ENCODE results near the gene CNOT6.

Gene CNOT6

GRCh38 chr5:180599981-180600553, 105.9 kb downstream of the CNOT6 start:
- no peak for DNase-seq (ENCODE audit: low read depth in 2 of 2)

DNA sequence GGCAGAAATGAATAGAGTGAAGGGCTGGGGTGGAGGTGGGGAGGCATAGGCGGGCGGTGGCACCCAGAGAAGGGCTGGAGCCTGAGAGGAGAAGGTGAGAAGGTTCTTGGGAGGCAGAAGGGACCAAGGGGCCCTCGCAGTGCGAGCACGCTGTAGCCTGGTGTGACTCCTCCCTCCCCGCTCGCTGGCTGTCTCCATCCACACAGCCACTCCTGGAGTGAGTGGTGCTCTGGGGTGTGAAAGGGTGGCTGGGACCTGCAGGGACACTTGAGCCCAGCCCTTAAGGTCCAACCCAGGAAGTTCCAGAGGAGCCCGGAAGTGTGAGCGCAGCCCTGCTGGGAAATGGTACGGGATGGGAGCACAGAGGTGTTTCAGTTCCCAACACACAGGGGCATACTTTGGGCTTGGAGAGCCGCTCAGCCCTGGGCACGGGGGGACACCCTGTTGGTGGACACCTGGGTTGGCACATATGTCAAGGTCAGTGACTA, 106.4 kb downstream of the CNOT6 start:
- DNase-seq (ENCODE audit: low read depth in 2 of 2), result no peak

- DNase-seq (ENCODE audit: low read depth in 2 of 2), result no peak
Measured at GRCh38 chr5:180601591-180602480, 107.7 kb downstream of the CNOT6 start.

GRCh38 chr5:180602481-180603075, 108.4 kb downstream of the CNOT6 start:
- no peak for DNase-seq (ENCODE audit: low read depth in 2 of 2)

DNA sequence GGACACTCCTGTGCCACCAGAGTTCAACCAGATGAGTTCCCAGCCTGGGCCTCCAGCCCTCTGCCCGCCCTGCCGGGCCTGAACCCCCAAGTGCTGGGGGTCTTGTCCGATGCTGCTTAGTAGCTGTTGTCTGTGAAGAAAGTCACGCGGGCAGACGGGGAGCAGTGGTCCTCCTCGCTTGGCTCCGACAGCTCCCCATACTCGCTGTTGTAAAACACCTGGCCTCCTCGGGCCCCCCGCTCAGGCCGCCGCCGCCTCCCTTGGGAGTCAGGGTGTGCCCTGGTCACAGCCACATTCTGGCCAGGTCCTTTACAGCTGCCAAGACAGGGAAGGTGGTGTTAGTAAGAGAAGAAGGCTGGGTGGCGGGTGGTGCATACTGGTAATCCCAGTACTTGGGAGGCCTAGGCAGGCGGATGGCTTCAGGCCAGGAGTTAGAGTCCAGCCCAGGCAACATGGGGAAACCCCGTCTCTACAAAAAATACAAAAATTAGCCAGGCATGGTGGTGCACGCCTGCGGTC, 109.0 kb downstream of the CNOT6 start:
- DNase-seq (ENCODE audit: low read depth in 2 of 2), result no peak

GRCh38 chr5:180604271-180604670, 110.1 kb downstream of the CNOT6 start:
- no peak for DNase-seq (ENCODE audit: low read depth in 2 of 2)

GRCh38 chr5:180605554-180606214, 111.5 kb downstream of the CNOT6 start:
- DNase-seq (ENCODE audit: low read depth in 2 of 2), result peak; percentile 26 to 35

GRCh38 chr5:180606215-180606785, 112.1 kb downstream of the CNOT6 start:
- no peak for DNase-seq (ENCODE audit: low read depth in 2 of 2)

DNA sequence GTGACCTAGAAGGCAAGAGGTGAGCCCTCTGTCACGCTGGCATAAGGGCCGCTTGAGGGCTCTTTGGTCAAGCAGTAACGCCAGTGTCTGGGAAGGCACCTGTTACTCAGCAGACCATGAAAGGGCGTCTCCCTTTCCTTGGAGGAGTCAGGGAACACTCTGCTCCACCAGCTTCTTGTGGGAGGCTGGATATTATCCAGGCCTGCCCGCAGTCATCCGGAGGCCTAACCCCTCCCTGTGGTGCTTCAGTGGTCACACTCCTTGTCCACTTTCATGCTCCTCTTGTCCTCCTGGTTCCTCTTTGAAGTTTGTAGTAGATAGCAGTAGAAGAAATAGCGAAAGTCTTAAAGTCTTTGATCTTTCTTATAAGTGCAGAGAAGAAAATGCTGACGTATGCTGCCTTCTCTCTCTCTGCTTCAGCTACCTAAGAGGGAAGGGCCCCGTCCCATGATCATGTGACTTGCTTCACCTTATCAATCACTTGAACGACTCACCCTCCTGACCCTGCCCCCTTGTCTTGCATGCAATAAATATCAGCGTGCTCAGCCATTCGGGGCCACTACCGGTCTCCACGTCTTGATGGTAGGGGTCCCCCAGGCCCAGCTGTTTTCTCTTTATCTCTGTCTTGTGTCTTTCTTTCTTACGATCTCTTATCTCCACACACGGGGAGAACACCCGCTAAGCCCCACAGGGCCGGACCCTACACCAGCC, 113.8 kb downstream of the CNOT6 start:
- no peak for DNase-seq (ENCODE audit: low read depth in 2 of 2)

DNA sequence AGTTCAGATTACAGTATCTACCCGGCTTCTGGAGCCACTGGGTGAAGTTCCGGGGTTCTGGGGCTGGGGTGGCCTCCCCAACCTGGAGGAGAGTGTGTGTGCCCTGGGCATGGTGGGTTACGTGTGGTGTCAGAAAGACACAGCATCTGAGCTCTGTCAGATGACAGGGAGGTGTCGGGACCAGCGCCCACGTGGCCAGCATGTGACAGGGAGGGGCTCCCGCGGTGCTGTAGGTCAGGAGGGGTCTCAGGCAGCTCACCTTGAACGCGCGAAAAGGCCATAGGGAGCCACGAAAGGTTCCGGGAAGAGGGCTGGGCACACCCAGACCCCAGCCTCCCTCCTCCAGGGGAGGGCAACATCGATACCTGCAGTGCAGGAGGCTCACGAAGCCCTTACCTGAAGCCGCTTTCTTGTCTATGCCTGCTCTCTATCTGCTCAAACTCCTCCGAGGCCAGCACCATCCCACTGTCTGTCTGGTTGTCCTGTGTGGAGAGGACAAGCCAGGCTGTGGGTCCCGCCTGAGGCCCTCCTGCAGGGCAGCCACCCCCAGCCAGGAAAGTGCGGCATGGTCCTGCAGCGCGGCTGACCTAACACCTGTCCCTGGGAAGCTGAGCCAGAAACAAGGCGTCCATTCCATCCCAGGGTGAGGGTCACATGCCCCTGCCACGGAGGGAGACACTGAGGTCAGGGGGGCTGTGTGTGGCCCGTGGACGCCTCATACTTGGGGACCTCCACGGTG, 114.6 kb downstream of the CNOT6 start:
- DNase-seq (ENCODE audit: low read depth in 2 of 2), result no peak

DNA sequence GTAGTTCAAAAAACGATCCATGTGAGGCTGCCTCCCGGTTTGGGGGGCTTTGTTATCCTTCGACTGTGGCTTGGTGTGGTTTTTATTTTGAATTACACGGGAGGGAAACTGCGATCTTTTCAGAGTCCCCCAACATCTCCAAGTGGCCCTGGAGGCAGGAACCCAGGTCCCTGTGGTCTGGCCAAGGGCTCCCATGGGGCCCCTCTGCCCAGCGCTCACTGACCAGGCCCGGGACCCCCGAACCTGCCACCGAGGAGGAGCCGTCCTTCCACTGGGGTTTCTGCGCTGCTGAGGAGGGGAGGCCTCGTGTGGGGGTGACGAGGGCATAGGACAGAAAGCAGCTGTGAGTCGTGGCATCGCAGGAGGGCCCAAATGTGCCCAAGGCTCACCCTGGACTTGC, 115.2 kb downstream of the CNOT6 start:
- DNase-seq (ENCODE audit: low read depth in 2 of 2), result no peak

DNA sequence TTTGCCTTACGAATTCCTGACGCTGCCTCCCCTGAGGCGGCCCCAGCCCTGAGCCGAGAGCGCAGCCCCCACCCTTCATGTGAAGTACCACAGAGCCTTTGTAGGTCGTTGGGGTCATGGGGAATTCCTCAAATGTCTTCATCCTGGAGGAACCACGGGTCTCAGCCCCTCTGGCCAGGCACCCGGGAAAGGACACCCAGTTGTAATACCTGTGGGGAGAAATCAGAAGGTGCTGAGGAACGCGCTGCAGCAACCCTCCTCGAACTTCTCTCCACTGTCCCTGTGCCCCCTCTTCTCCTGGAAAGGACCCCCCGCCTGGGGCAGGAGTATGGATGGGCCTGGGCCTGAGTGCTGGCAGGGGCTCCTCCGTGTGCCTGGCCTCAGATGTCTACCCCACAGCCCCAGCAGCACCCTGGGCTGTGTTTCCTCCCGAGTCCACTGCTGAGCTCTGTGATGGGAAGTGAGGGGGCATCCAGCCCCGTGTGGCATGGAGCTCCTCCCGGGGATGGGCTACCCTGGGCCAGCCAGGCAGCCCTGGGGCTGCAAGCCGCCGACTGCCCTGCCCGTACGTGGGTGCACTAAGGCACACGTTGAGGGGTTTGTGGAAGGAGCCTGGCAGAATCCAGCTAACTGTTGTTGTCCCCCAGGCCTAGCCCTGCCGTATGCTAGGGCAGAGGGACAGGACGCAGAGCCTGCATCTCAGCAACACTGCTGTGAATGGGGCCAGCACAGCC, 115.8 kb downstream of the CNOT6 start:
- DNase-seq (ENCODE audit: low read depth in 2 of 2), result no peak

GRCh38 chr5:180611140-180611850, 117.1 kb downstream of the CNOT6 start:
- DNase-seq (ENCODE audit: low read depth in 2 of 2), result no peak

DNA sequence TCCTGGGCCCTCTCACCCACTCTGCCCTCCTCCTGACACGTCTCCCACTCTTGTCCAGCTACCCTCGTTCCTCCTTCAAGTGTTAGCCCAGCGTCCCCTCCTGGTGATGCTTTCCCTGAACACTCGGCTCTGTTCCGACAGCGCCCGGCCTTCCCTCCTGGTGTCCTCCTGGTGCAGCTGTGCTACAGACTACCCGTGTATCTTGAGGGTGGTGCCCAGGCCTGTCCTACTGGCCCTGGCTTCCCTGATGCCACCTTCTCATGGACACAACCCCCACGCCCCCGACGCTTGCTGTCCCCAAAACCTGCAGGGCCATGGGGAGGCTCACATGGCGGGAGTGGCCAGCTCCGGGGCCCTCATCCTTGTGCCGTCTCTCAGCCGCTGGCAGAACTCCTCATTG, 118.5 kb downstream of the CNOT6 start:
- no peak for DNase-seq (ENCODE audit: low read depth in 2 of 2)

DNA sequence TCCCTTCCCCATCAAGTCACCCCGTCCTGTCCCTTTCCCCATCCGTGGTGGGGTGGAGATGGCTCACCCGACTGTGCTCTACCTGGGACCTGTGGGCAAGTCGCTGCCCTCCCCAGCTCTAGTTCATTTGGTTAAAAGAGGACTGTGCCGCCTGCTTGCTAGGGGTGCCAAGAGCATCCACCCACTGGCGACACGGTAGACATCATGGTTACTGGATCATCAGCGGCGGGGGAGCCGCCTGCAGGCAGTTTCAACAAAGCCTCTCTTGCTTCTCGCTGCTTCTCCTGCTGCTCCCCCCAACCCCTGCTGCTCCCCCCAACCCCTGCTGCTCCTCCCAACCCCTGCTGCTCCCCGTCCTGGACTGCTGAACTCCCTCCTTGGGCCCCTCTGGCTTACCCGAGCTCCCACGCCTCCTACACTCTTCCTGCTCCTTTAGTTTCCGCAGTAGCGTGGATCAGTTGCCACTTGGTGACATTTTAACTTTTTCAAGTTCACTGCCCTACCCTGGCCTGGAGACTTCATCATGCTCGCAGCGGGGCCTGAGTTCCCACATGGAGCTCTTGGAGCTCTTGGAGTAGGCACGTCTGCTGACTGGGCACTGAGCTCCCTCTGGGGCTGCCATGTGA, 119.1 kb downstream of the CNOT6 start:
- DNase-seq (ENCODE audit: low read depth in 2 of 2), result no peak

DNA sequence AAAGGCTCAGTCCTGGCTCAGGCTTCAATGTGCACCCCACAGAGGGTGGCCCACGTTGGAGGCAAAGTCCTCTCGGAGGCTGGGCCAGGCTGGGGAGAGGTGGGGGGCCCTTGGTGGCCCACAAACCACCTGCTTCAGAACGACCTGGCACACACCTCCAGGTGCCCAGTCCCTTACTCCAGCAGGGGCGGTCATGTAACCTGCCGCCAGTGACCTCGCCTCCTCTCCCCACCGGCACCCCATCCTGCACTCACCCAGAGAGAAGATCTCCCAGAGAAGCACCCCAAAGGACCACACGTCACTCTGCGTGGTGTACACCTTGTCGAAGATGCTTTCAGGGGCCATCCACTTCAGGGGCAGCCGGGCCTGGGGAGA, 119.6 kb downstream of the CNOT6 start:
- DNase-seq (ENCODE audit: low read depth in 2 of 2), result no peak

- no peak for DNase-seq (ENCODE audit: low read depth in 2 of 2)
Measured at GRCh38 chr5:180618487-180618828, 124.3 kb downstream of the CNOT6 start.

DNA sequence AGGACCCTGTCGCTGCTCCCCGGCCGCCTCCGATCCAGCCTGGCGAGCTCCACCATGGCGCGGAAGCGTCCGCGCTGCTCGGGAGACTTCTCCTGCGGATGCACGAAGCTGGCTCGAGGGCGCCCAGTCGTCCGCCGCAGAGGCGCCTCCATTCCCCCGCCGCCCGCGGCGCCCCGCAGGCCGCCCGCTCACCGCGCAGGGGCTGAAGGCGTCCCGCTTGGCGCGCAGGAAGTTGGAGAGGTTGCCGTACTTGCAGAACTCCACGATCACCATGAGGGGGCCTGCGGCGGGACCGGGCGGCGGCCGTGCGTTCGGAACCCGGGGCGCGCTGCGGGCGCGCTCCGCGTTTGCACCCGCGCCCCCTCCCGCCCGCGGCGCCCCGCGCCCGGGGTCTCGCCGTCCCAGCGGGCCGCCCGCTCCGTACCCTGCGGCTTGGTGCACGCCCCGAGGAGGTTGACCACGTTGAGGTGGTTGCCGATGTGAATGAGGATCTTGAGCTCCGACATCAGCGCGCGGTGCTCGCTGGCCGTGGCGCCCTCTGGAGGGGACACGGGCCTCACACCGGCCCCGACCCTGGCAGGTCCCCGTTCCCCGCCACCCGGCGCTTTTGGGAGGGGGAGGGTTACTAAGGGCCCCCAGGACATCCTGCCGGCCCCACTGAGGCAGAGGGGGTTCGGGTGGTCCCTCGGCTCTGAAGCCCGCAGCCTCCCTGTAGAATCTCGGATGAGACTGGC, 124.8 kb downstream of the CNOT6 start:
- DNase-seq (ENCODE audit: low read depth in 2 of 2), result peak; percentile 14 to 16
